OCI-LY7 (cell line): ENCODE data around the gene SLC9A9.

ENCODE experiments used
- EZH2phosphoT487 ChIP-seq: fragments of 200-600 bp; sonication (generic); IDR thresholded peaks from 2 replicates; pipeline ENCODE4 v1.6.1; 2018; ENCODE audit warnings: low read depth, borderline replicate concordance, mild to moderate bottlenecking, mixed run types, antibody characterized with exemption, low read length, moderate library complexity, mixed read lengths
- TF ChIP-seq, protein P1 (sequence below): fragments of 200-600 bp; sonication (generic); conservative IDR thresholded peaks from 2 replicates; pipeline ENCODE4 v1.5.1; 2014; ENCODE audit warnings: mild to moderate bottlenecking, antibody characterized with exemption, low read length, moderate library complexity, mixed read lengths

DNA sequence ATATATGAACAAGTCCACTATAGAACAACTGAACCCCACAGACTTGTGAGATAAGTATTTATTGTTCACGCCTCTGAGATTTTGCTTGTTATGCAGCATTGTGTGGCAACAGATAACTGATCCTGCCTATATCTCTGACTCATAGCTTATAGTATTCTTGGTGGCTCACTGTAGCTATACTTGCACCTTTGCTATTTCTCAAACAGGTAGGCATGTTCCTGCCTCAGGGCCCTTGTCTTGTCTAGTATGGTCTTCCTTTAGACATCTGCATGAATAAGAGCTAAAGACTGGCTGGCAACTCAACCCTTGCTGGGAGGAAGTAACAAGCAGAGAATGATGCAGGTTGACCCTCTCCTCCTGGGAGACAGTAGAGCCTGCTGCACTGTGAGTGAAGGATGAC lies 472.6 kb downstream of the SLC9A9 start:
- TF ChIP-seq, protein P1, sequence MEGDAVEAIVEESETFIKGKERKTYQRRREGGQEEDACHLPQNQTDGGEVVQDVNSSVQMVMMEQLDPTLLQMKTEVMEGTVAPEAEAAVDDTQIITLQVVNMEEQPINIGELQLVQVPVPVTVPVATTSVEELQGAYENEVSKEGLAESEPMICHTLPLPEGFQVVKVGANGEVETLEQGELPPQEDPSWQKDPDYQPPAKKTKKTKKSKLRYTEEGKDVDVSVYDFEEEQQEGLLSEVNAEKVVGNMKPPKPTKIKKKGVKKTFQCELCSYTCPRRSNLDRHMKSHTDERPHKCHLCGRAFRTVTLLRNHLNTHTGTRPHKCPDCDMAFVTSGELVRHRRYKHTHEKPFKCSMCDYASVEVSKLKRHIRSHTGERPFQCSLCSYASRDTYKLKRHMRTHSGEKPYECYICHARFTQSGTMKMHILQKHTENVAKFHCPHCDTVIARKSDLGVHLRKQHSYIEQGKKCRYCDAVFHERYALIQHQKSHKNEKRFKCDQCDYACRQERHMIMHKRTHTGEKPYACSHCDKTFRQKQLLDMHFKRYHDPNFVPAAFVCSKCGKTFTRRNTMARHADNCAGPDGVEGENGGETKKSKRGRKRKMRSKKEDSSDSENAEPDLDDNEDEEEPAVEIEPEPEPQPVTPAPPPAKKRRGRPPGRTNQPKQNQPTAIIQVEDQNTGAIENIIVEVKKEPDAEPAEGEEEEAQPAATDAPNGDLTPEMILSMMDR, result no peak
- no peak for TF ChIP-seq EZH2phosphoT487
